T47D (cell line): ENCODE measurements around the gene PTH2R.
A peak's percentile ranks its signal among the peaks of the same experiment; 100 is the strongest.
"Not testable (repeated sequence)": the region's sequence is repeated elsewhere in the genome, so short reads cannot be mapped to it uniquely, and the experiment has no call there.

Experiments
- DNase-seq, 2 experiments: peaks; one replicate each; pipeline versions ENCODE4 v3.0.0 to v3.0.0-alpha.2; 2011 to 2012; ENCODE audit warnings: low read depth in 1 of 2, low spot score in 1 of 2
- JUND ChIP-seq: IDR thresholded peaks from 2 replicates; pipeline ENCODE4 v1.6.1; 2012; ENCODE audit warnings: low read depth
- in situ Hi-C: cut with HindIII; loops from 2 replicates; pipeline ENCODE4 v1.10.0; 2016; ENCODE audit warnings: low sequenced_read_pairs, low pct_unique_long_range_greater_than_20kb

Gene PTH2R

GRCh38 chr2:208371634-208371935, 35.0 kb upstream of the PTH2R start:
- TF ChIP-seq JUND = no peak
- in situ Hi-C loops = no loop called here
- DNase-seq = no peak

- DNase-seq = peak; percentile 48 to 58
- TF ChIP-seq JUND = no peak
- in situ Hi-C loops = no loop called here
Measured at GRCh38 chr2:208373460-208374089, 33.0 kb upstream of the PTH2R start.

- in situ Hi-C loops = no loop called here
- TF ChIP-seq JUND = no peak
- no peak for DNase-seq
Measured at GRCh38 chr2:208375491-208376068, 31.0 kb upstream of the PTH2R start.

- in situ Hi-C loops, DNase-seq: not testable (repeated sequence)
Measured at GRCh38 chr2:208377344-208377860, 29.2 kb upstream of the PTH2R start.

- in situ Hi-C loops = no loop called here
- no peak for DNase-seq
Measured at GRCh38 chr2:208379192-208379591, 27.4 kb upstream of the PTH2R start.

GRCh38 chr2:208384637-208385036, 22.0 kb upstream of the PTH2R start:
- in situ Hi-C loops = no loop called here
- TF ChIP-seq JUND = no peak
- DNase-seq = no peak

More at GRCh38 chr2:208379192-208379591, 27.4 kb upstream of the PTH2R start:
- no peak for TF ChIP-seq JUND

GRCh38 chr2:208386541-208386940, 20.1 kb upstream of the PTH2R start:
- no peak for TF ChIP-seq JUND
- in situ Hi-C loops = no loop called here

GRCh38 chr2:208389940-208390339, 16.7 kb upstream of the PTH2R start:
- DNase-seq = no peak
- TF ChIP-seq JUND = no peak
- in situ Hi-C loops = no loop called here

More at GRCh38 chr2:208386541-208386940, 20.1 kb upstream of the PTH2R start:
- DNase-seq = no peak

- no peak for TF ChIP-seq JUND
- DNase-seq = peak in 1 of 2 experiments; percentile 31
- in situ Hi-C loops = no loop called here
Measured at GRCh38 chr2:208392300-208392699, 14.3 kb upstream of the PTH2R start.

- in situ Hi-C loops, DNase-seq: not testable (repeated sequence)
Measured at GRCh38 chr2:208396796-208397195, 9.8 kb upstream of the PTH2R start.

GRCh38 chr2:208399201-208399600, 7.4 kb upstream of the PTH2R start:
- TF ChIP-seq JUND = no peak
- DNase-seq = peak in 1 of 2 experiments; percentile 7
- in situ Hi-C loops = no loop called here

- DNase-seq = peak; percentile 25 to 45
- no peak for TF ChIP-seq JUND
- in situ Hi-C loops = no loop called here
Measured at GRCh38 chr2:208407667-208408066, 1.1 kb downstream of the PTH2R start.

- no peak for DNase-seq
- in situ Hi-C loops = no loop called here
- no peak for TF ChIP-seq JUND
Measured at GRCh38 chr2:208413931-208414330, 7.3 kb downstream of the PTH2R start.

GRCh38 chr2:208415255-208415654, 8.7 kb downstream of the PTH2R start:
- no peak for TF ChIP-seq JUND
- no peak for DNase-seq
- in situ Hi-C loops = no loop called here
